GM19438 (cell line): ENCODE data around the gene ATP13A4.

Source experiments
- ATAC-seq: cut with Tn5 transposase; IDR thresholded peaks from one replicate; pipeline ENCODE4 v1.9.1; 2021; ENCODE audit warnings: low read depth; ENCODE audit not compliant: unreplicated experiment

Gene ATP13A4

DNA sequence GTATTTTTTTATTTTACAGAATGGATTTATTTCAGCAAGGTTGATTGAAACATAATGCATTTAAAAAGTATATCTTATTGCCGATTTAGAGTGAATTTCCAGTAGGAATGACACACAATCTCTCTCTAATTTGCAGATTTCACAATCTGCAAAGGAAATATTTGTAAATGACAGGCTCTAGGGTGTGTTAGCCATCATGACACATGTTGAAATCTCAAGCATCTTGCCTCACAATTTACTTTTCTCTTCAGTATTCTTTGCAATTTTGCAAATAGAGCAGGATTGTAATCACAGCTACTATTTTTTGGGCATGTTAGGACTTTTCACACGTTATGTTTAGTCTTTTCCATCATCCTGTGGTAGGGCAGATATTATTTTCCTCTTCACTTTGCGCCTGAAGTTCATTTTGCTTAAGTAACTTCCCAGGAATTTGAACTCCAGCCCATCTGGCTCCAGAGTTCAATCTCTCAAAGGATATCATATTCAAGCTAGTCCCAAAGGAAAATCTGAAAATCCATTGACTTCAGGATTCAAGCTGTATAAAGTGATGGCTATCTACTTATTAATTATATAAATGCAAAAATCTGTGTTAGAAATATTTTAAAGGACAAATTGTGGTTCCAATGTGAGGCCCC is 55.4 kb downstream of the ATP13A4 start:
- ATAC-seq: no peak

DNA sequence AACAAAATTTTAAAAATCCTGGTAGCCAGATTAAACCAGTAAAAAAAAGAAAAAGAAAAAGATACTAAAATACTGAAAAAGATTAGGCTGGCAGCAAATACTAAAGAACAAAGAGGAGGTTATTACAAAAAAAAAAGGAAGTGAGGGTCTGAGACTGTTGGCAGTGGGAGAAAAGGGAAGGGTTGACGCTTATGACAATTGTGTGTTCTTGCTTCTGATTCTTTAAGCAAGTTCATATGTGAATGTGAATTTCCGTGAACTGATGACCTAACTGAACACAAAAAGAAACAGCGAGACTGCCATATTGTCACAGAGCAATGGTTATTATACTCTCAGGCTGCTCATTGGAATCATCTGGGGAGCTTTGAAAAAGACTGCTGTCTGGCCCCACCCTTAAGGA is 56.5 kb downstream of the ATP13A4 start:
- ATAC-seq: no peak

DNA sequence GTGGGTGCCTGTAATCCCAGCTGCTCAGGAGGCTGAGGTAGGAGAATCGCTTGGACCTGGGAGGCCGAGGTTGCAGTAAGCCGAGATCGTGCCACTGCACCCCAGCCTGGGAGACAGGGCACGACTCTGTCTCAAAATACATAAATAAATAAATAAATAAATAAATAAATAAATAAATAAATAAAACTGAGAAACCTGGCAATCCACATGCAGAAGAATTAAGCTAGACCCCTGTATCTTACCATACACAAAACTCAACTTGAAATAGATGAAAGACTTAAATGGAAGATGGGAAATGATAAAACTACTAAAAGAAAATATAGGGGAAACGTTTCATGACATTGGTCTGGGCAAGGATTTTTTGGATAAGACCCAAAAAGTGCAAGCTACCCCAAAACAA is 58.0 kb downstream of the ATP13A4 start:
- ATAC-seq: no peak

DNA sequence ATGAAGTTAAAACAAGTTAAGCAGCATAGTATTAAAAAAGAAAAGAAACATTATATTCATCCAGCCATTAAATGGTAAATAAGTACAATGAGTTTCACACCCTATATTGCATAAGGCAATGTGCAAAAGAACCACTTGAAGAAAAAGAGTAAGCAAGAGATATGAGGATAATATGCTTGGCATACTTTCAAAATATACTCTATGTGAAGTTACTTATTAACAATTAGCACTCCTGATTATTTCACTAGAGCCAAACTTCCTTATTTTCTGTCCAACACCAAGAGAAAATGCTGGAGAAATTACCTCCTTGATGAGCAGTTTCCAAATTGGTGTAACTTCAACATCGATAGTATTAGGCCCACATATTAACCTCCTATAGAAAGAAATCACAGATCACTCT is 63.7 kb downstream of the ATP13A4 start:
- no peak for ATAC-seq

DNA sequence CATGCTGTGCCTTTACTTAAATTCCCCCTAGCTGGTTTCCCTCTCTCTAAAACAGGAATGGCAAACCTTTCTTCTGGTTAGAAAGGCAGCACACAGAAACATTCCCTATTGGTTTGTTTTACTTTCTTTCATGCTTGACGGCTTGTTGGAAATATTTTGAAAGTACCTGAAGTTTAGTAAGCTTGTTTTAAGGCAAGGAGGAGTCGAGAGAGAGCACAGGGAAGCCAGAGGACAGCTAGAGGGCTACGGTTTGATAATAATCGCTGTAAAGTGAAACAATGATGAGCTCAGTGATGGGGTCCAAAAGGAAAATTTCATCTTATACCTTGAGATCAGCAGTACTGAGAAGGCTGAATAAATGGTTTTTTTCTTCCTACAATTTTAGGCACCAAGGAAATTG is 64.1 kb downstream of the ATP13A4 start:
- ATAC-seq: no peak

DNA sequence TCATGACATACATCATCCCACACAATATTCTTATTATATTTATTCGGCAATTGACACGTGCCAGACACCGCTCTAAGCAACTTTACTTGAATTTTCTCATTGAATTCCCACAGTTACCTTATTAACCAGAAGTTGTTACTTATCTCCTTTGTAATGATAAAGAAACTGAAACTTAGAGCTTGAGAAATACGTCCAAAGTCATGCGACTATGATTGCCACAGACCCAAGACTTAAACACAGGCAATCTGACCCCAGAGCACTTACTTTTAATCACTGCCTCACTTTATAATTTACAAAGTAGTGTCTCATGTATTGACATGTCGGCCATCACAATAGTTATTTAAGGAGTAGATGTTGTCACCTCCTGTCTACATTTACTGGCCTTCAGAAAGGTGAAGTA is 64.7 kb downstream of the ATP13A4 start:
- ATAC-seq: no peak

DNA sequence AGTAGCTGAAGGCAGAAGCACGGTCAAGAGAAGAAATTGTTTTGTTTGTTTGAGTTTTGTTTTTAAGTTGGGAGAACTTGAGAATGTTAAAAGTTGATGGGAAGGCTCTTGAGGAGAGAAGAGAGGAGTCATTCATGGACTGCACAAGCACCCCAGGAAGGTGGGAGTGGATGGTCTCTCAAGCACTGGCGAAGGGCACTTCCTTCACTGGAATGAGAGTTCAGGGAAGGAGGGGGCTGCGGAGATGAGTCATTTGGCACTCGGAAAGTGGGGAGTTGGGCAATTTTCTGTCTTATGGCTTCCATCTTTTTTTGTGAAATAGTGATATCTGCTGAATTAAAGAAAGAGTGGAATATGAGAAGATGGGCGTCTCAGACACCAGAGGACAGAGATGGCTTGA is 66.0 kb downstream of the ATP13A4 start:
- ATAC-seq: no peak

DNA sequence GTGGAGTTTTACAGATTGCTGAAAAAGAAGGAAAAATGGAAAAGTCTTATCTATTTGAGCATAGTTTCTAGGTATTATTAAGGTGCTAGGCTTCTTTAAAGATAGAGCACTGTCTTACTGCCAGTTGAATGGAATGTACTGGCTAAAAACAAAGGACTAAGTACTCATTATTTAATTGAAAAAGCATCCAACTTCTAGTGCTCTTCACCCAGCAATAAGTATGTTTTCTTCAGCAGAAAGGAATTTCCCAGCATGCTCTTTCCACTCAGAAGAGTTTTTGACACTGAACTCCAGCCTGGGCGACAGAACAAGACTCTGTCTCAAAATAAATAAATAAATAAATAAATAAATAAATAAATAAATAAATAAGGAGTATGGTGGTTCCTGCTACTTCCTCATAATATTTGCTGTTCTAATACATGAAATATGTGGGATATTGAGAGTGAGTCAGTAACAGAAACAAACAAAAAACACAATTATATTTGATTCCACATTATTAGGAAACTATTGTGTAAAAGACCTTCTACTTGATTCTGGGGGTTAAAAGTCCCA is 70.6 kb downstream of the ATP13A4 start:
- ATAC-seq: no peak

DNA sequence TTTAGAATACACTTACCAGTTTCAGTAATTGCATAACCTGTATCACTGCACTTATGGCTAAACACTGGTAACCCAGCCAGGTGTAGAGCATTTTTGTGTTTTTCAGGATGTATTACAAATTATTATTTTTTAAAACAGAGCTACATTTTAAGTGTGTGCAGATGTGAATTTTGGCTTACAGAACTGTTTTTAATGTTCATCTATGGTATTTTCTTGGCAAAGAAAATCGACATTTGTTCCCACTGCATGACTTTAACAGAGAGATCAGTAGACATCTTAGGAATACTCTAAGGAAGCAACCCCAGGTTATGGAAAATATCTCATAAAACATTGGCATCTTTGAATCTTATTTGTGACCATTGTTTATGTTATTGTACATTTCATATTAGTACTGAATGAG is 73.3 kb downstream of the ATP13A4 start:
- ATAC-seq: no peak

DNA sequence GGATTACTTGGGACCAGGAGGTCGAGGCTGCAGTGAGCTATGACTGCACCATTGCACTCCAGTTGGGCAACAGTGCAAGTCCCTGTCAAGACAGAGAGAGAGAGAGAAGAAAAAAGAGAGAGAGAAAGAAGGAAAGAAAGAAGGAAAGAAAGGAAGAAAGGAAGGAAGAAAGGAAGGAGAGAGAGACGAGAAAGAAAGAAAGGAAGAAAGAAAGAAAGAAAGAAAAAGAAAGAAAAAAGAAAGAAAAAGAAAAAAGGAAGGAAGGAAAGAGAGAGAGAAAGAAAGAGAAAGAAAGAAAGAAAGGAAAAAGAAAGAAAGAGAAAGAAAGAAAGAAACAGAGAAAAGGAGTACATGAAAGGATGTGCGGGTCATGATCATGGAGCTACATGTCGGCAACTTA is 80.2 kb downstream of the ATP13A4 start:
- ATAC-seq: no peak

DNA sequence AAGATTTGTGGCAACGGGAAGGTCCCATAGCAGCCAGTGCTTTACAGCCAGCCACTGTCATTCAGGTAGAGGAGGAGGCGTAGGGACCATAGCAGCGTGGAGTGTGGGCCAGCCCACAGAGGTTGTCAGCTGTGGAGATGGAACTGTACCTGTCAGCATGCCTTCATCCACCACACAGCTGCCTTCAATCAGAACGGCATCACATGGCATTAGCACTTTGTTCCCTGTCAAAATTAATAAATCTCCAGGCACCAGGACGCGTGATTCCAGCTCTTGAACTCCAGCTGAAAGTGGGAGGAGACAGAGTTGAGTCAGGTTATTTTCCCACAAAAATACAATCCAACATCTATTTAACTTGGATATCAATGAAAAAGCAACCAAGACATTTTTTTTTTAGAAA is 84.0 kb downstream of the ATP13A4 start:
- no peak for ATAC-seq

DNA sequence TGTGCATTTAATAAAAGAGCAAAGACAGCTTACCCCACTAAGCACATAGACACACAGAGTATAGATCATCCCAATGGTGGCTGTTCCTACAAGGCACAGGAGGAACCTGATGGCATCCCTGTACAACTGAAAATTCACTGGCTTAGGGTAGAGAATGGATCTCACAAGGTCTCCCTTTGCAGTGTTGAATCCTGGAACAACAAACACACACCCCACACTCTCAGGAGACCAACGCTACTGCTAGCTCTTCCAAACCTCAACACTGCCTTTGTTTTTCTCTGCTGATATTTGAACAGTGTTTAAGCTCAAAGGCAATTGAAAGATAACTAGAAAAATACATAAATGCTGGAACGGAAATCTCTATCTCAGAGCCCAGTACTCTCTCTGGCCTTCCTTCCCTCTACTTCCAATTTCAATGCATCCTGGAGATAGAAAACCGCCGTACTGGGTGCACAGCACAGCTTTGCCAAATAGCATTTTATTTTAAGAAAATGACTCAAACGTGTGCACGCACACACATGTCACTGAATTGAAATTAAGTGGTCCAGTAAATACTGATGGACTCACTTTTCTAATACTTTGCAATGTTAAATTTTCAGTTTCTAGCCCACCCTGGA is 88.6 kb downstream of the ATP13A4 start:
- ATAC-seq: no peak

DNA sequence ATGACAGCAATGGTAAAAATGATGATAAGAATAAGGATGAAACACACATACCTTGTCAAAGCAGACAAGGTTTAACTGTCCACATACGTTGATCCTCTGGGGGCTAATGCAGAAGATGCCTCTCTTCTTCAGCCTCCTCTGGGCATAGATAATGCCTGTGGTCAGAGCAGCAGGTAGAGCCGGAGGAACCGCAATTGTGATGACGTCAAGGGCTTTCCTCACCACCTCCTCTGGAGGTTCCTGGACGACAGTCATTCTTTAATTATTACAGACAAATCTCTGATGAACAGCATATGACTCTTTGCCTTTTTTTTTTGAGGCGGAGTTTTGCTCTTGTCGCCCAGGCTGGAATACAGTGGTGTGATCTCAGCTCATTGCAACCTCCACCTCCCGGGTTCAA is 89.8 kb downstream of the ATP13A4 start:
- no peak for ATAC-seq

DNA sequence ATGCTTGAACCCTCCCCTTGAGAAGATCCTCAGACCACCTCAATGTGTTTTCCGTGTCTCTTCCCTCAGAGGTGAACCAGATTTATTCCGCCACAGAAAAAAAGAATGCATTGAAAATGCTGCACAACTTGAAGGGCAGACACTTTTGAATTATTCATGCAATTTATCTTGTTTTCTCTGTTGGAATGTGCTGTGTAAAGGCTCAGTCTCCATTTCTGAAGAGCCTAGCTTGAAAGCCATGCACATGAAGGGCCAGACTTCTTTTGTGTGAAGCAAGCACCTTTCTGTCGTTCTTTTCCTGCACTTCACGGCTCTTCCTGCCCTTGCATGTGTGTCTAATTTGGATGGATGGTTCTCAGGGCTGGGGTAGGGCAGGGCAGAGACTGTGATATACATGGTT is 97.2 kb downstream of the ATP13A4 start:
- ATAC-seq: no peak

DNA sequence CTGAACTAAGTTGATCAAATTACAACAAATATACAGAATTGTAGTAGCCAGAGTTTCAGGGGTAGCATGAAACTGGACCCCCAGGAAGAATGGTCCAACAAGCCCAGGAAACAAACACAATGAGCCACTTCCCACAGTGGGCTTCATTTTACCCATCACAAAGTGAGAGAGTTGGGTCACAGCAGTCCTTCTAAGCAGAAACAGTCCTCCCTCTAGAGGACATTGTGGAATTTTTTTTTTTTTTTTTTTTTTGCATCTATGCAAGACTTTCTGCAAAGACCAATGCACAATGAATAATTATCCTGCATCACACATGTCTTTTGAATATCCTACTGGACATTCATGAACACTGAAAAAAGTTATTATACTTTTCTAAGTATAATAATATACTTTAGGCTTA is 102.4 kb downstream of the ATP13A4 start:
- no peak for ATAC-seq

DNA sequence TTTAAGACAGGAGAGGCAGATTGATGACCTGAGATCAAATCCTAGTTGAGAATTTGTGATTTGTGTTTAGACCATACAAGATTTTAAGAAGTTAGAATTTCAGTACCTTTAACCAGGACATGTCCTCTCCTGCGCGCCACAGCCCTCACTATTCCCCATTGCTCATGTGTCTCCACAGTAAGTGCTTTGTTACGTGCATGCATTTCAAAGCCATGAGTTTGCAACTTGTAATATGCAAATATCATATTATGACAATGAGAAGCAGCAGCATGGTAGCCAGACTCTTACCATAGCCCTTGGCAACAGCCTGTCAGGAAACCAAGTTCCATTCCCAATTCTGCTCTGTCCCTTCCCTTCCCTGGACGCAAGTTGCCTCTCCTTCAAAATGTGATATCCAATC is 102.8 kb downstream of the ATP13A4 start:
- no peak for ATAC-seq

DNA sequence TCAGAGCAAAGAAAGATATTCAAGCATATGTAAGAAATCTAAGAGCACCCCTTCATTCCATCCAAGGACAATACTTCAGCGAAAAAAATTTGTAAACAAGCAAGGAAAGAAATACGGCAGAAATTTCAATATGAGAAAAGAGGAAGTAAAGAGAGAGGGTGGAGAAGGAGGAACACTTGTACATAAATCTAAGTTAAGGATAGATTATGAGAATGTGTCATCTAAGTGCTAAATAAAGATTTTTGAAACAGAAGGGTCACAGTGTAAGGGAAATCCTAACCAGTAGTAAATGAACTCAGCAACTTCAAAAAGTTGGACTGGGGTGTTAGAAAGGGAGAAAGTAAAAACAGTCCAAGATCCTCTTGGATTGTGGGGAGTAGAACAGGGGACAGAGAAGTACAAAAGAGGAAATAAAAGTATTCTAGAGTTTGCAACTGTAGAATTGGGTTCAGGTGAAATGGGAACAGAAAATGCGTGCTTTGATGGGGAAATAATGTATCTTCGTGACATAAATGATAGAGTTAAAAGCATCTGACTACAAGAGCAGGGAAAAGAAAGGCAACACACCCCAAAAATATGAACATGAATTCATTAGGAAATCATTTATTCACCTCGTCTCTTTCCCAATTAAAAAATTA is 107.6 kb downstream of the ATP13A4 start:
- no peak for ATAC-seq

DNA sequence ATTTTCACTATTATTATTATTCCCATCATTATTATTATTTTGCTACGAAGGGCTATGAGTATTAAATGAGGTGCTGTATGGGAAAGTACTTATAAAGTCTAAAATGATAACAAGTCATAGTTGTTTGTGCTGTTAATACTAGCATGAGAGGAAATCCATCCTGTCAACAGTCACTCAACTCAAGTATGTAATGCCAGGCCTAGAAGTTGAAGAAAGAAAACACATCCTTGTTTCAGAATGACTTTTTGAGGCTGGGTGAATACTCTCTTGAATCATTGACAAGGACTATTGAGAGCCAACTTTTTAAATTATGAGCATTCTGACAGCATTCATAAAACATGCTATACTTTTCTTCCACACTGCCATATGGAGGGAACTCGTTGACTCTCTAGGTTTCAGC is 115.3 kb downstream of the ATP13A4 start:
- no peak for ATAC-seq

DNA sequence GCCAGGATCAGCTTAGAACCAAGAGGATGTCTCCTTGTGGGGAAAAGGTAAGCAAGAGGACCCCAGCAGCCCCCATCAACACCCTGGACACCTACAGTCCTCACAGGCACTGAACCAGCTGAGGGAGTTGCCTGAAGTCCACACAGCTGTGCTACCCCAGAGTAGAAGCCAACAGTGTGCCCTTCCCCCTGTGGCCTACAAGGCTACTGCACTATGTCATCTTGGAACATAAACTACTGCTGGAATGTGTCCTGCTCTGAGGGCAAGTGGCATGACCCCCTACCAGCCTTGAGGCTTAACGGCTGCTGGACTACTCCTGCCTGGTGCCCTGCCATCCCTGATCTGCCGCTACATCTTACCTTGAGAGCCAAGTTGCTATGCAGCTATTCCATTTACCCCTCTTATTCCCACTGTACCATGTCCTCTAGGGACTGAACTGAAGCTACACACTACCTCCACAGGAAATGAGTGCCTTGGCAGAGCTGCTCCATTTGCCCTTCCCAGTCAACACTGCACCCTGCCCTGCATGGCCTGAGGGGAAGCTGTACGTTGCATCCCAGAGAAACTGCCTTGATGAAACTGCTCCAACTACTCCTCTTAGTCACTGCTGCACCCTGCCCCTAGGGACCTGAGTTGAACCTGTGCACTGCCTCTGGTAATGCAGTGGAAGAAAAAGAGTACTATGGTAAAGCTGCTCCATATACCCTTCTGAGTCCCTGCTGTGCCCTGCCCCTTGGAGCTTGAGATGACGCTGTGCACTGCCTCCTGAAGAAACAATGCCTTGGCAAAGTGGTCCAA is 135.9 kb downstream of the ATP13A4 start:
- no peak for ATAC-seq

DNA sequence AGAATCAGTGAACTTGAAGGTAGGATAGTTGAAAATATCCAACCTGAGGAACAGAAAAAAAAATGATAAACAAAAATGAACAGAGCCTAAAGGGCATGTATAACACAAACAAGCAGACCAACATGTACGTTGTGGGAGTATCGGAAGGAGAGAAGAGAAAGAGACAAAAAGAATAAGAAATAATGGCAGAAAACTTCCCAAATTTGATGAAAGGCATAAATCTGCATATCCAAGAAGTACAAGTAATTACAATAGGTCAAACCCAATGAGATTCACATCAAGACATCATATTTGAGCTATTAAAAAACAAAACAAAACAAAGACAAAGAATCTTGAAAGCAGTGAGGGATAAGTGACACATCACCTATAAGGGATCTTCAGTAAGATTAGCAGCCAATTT is 138.1 kb downstream of the ATP13A4 start:
- ATAC-seq: no peak

DNA sequence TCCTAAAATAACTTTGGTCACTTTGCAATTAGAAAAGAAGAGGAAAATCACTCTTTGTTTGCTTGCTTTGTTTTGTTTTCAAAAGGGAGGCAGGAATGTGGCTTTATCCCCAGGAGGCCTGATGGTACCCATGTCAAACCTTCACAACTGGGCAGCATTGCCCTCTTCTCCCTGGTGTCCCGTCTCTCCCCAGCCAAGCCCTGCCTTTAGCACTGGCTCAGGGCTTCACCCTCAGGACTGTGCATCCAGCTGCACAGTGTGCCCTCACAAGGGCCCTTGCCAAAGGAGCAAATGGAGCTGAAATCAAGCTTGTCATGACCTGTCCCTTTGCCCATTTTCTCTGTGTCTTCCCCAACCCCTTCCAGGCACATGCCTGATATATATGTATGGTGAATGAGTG is 147.0 kb downstream of the ATP13A4 start:
- ATAC-seq: no peak
